Endothelial cell (in vitro differentiated cells): ENCODE results near the gene KLHL13. TPM values are rescaled to one million over a fixed set of nuclear protein-coding genes. Genes with fewer than 3 reads are reported as not detected.
"Not testable (repeated sequence)": the region's sequence is repeated elsewhere in the genome, so short reads cannot be mapped to it uniquely, and the experiment has no call there.

Source experiments
- DNase-seq: peaks from one replicate; pipeline ENCODE4 v3.0.0; 2021; ENCODE audit warnings: low spot score
- H3K27ac Mint-ChIP-seq: one replicate; pipeline ENCODE4 v1.8.0; 2021; ENCODE audit warnings: mixed read lengths, inconsistent platforms; ENCODE audit not compliant: unreplicated experiment
- H3K27me3 Mint-ChIP-seq: one replicate; pipeline ENCODE4 v1.8.0; 2021; ENCODE audit warnings: mild to moderate bottlenecking, moderate library complexity, mixed read lengths, inconsistent platforms; ENCODE audit not compliant: unreplicated experiment
- H3K36me3 Mint-ChIP-seq: one replicate; pipeline ENCODE4 v1.8.0; 2021; ENCODE audit warnings: mild to moderate bottlenecking, low read depth, mixed read lengths, inconsistent platforms; ENCODE audit not compliant: unreplicated experiment
- H3K4me1 Mint-ChIP-seq: one replicate; pipeline ENCODE4 v1.8.0; 2021; ENCODE audit warnings: mild to moderate bottlenecking, mixed read lengths, inconsistent platforms; ENCODE audit not compliant: unreplicated experiment
- H3K4me3 Mint-ChIP-seq: one replicate; pipeline ENCODE4 v1.8.0; 2021; ENCODE audit warnings: mild to moderate bottlenecking, mixed read lengths, inconsistent platforms; ENCODE audit not compliant: unreplicated experiment
- H3K9me3 Mint-ChIP-seq: one replicate; pipeline ENCODE4 v1.8.0; 2021; ENCODE audit warnings: mixed read lengths, inconsistent platforms; ENCODE audit not compliant: unreplicated experiment
- CTCF ChIP-seq: fragments of 200-600 bp; sonication (generic); IDR thresholded peaks from one replicate; pipeline ENCODE4 v1.5.0; 2021; ENCODE audit warnings: antibody characterized with exemption; ENCODE audit not compliant: unreplicated experiment
- total RNA-seq: library from RNA; stranded (reverse); fragmentation: NEBNext Ultra II Directional; extraction: Animal tissue kit (Norgen Biotek cat#: 25700); gene quantifications from one replicate; pipeline ENCODE4 v1.2.1, GENCODE V29; 2021; ENCODE audit not compliant: unreplicated experiment

The KLHL13 gene
- total RNA-seq, 1 donor from 2014 or later: 1.7 TPM

- no peak for TF ChIP-seq CTCF
- H3K4me3 Mint-ChIP-seq: no peak overlapping the region
- H3K36me3 Mint-ChIP-seq: no peaks in the 10 kb centered on the region
- H3K27ac Mint-ChIP-seq: no peak overlapping the region
- no peaks in the 10 kb centered on the region for H3K4me1 Mint-ChIP-seq
- H3K27me3 Mint-ChIP-seq: no peaks in the 10 kb centered on the region
- DNase-seq: no peak
- no peaks in the 10 kb centered on the region for H3K9me3 Mint-ChIP-seq
Measured at GRCh38 chrX:118129681-118130080, 13.1 kb upstream of the KLHL13 start.

GRCh38 chrX:118128724-118129123 is 12.1 kb upstream of the KLHL13 start:
- H3K27ac Mint-ChIP-seq: no peak overlapping the region
- H3K36me3 Mint-ChIP-seq: no peaks in the 10 kb centered on the region
- TF ChIP-seq CTCF: no peak
- no peak overlapping the region for H3K4me3 Mint-ChIP-seq
- DNase-seq: no peak
- H3K9me3 Mint-ChIP-seq: no peaks in the 10 kb centered on the region
- no peaks in the 10 kb centered on the region for H3K4me1 Mint-ChIP-seq
- H3K27me3 Mint-ChIP-seq: no peaks in the 10 kb centered on the region

- no peaks in the 10 kb centered on the region for H3K9me3 Mint-ChIP-seq
- no peak overlapping the region for H3K4me3 Mint-ChIP-seq
- no peak for TF ChIP-seq CTCF
- no peaks in the 10 kb centered on the region for H3K36me3 Mint-ChIP-seq
- H3K4me1 Mint-ChIP-seq: no peaks in the 10 kb centered on the region
- no peak for DNase-seq
- H3K27me3 Mint-ChIP-seq: no peaks in the 10 kb centered on the region
- no peak overlapping the region for H3K27ac Mint-ChIP-seq
Measured at GRCh38 chrX:118126286-118126685, 9.7 kb upstream of the KLHL13 start.

- not testable (repeated sequence) for DNase-seq, H3K27ac Mint-ChIP-seq, H3K4me1 Mint-ChIP-seq, H3K9me3 Mint-ChIP-seq, H3K4me3 Mint-ChIP-seq, H3K36me3 Mint-ChIP-seq, H3K27me3 Mint-ChIP-seq
Measured at GRCh38 chrX:118124243-118124642, 7.6 kb upstream of the KLHL13 start.

- no peak for DNase-seq
- Mint-ChIP-seq H3K36me3 (no peaks in the 10 kb centered on the region), H3K9me3 (no peaks in the 10 kb centered on the region), H3K4me3 (peak overlapping the region; percentile 47), H3K4me1 (peaks cover 3% of the 10 kb centered on the region), H3K27me3 (no peaks in the 10 kb centered on the region), H3K27ac (no peak overlapping the region)
- no peak for TF ChIP-seq CTCF
Measured at GRCh38 chrX:118117741-118118140, 1.1 kb upstream of the KLHL13 start.
